WERI-Rb-1 (cell line): ENCODE data around the gene CCDC33.

ENCODE experiments used
- DNase-seq: peaks from one replicate; pipeline ENCODE4 v3.0.0-alpha.2; 2020
- H3K27ac ChIP-seq: fragments of 250-450 bp; sonication (Bioruptor Pico); 2 replicates; pipeline ENCODE4 v1.5.1; 2020; ENCODE audit warnings: mild to moderate bottlenecking, moderate library complexity
- H3K27me3 ChIP-seq: fragments of 250-450 bp; sonication (Bioruptor Pico); 2 replicates; pipeline ENCODE4 v1.5.1; 2021; ENCODE audit warnings: mild to moderate bottlenecking, low read depth, moderate library complexity; ENCODE audit not compliant: insufficient read depth, severe bottlenecking
- H3K36me3 ChIP-seq: fragments of 250-450 bp; sonication (Bioruptor Pico); 2 replicates; pipeline ENCODE4 v1.5.1; 2020; ENCODE audit warnings: mild to moderate bottlenecking, moderate library complexity
- H3K4me3 ChIP-seq: 2 replicates; pipeline ENCODE4 v1.5.1; 2011; ENCODE audit warnings: low read depth, mild to moderate bottlenecking, control low read depth, low read length
- H3K9me3 ChIP-seq: fragments of 250-450 bp; sonication (Bioruptor Pico); 2 replicates; pipeline ENCODE4 v1.5.1; 2021; ENCODE audit warnings: mild to moderate bottlenecking, moderate library complexity; ENCODE audit not compliant: severe bottlenecking
- TF ChIP-seq, protein P1 (sequence below): IDR thresholded peaks from 2 replicates; pipeline ENCODE4 v1.5.1; 2011; ENCODE audit warnings: low read depth, mild to moderate bottlenecking, control low read depth, inconsistent platforms, low read length

The CCDC33 gene

DNA sequence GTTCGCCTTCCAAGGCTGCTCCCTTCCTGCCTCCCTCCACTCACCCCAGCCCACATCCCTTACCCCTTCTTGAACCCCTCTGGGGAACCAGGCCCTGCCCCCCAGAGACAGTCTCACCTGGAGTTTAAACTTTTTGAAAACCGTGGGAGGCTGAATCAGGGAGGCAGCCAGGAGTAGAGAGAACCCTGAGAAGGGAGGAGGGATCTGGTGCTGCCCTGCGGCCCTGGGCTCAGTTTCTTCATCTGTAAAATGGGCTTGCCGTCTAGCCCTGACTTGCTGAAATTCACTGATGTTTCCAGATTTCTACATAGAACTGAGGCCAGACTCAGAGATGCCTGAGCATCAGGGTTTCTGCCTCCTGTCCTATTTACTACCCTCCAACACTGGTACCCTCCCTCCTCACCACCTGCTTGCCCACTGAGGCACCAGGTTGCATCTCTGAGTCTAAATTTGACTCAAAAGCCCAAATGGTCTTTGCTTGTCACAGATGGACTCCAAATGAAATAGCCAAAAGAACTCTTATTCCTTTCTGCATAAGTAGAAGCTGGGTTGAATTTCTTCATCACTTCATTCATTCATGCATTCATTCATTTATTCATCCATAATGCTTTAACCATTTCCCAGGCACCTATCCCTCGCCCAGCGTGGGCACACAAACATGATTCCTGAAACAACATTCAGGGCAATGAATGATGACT is 21.7 kb upstream of the CCDC33 start:
- no peak overlapping the region for H3K27ac ChIP-seq
- no peak for DNase-seq
- H3K4me3 ChIP-seq = no peak overlapping the region
- peaks cover 27% of the 10 kb centered on the region for H3K36me3 ChIP-seq
- no peaks in the 10 kb centered on the region for H3K27me3 ChIP-seq
- H3K9me3 ChIP-seq = no peaks in the 10 kb centered on the region
- TF ChIP-seq, protein P1, sequence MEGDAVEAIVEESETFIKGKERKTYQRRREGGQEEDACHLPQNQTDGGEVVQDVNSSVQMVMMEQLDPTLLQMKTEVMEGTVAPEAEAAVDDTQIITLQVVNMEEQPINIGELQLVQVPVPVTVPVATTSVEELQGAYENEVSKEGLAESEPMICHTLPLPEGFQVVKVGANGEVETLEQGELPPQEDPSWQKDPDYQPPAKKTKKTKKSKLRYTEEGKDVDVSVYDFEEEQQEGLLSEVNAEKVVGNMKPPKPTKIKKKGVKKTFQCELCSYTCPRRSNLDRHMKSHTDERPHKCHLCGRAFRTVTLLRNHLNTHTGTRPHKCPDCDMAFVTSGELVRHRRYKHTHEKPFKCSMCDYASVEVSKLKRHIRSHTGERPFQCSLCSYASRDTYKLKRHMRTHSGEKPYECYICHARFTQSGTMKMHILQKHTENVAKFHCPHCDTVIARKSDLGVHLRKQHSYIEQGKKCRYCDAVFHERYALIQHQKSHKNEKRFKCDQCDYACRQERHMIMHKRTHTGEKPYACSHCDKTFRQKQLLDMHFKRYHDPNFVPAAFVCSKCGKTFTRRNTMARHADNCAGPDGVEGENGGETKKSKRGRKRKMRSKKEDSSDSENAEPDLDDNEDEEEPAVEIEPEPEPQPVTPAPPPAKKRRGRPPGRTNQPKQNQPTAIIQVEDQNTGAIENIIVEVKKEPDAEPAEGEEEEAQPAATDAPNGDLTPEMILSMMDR = no peak

DNA sequence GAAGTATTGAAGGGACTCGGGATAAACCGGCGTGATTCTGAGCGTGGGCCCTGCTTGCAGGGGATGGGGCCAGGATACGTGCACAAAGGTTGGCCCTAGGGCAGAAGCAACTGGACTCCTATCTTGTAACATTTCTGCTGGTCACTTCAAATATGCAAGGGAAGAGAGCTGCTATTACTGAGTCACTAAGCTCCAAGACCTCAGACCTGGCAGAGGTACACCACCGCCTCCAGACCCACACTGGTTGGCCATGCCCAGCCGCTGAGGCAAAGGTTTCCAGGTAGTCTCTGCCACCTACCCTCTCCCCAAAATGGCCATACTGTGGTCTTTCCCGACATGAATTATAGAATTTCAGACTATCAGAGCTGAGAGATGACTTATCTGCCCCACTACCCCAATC is 20.2 kb upstream of the CCDC33 start:
- H3K4me3 ChIP-seq = no peak overlapping the region
- H3K27ac ChIP-seq = no peak overlapping the region
- peaks cover 18% of the 10 kb centered on the region for H3K36me3 ChIP-seq
- no peak for DNase-seq
- no peaks in the 10 kb centered on the region for H3K27me3 ChIP-seq
- TF ChIP-seq, protein P1 = no peak
- no peaks in the 10 kb centered on the region for H3K9me3 ChIP-seq

DNA sequence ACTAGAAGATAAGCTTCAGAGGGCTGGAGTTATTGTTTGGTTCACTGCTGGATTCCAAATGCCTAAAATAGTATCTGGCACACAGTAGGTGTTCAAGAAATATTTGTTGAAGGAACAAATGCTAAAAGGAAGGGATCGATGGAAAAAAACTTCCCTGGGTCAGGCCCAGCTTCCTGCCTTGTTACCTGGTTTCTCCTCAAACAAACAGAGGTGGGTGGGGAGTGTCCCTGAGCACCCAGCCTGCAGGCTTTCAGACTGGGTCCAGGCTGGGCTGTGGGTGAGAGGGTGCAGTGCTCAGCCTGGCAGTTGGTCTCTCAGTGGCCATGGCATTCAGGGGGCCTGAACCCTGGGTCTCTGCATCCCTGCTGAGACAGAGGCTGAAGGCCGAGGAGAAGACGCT is 19.2 kb upstream of the CCDC33 start:
- DNase-seq = no peak
- Histone ChIP-seq H3K27ac (no peak overlapping the region), H3K36me3 (peaks cover 13% of the 10 kb centered on the region), H3K4me3 (no peak overlapping the region), H3K27me3 (no peaks in the 10 kb centered on the region), H3K9me3 (no peaks in the 10 kb centered on the region)
- TF ChIP-seq, protein P1 = no peak

DNA sequence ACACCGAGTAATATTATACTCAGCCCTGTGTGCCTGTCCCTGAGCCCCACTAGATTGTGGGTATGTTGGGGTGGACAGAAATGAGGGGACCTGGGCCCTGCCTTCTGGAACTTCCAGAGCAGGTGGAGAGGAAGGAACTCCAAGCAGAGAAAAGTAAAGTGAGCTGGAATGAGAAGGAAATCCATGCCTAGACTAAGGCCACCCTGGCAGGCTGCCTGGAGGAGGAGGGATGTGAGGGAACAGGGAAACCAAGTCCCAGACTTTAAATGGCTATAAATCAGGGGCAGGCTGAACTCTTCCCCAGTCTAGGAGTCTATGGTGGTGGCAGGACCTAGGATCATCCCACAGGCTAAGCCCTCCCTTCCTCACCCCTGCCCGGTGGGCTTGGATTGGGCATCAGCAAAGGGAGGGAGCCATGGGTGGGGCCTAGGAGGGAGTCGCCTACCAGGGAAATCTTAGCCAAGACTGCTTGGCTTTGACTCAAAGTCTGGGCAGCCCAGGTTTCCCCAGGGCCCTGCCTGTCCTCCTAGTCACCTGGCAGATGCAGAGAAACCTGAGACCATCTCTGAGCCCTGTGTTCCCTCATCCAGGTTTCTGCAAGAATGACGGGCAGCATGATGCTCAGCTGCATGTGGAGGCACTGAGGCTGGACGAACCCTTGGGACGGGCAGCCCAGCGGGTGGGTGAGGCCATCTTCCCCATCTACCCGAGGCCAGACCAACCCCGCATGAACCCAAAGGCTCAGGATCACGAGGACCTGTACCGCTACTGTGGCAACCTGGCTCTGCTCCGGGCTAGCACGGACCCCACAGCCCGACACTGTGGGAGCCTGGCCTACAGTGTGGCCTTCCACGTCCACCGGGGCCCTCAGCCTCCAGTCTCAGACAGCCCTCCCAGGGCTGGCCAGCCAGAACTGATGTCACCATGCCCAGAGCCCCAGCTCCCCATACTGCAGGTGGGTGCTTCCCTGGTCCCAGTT is 17.9 kb upstream of the CCDC33 start:
- Histone ChIP-seq H3K27ac (no peak overlapping the region), H3K4me3 (no peak overlapping the region), H3K9me3 (no peaks in the 10 kb centered on the region), H3K27me3 (no peaks in the 10 kb centered on the region), H3K36me3 (peaks cover 6% of the 10 kb centered on the region)
- TF ChIP-seq, protein P1 = no peak
- DNase-seq = no peak

DNA sequence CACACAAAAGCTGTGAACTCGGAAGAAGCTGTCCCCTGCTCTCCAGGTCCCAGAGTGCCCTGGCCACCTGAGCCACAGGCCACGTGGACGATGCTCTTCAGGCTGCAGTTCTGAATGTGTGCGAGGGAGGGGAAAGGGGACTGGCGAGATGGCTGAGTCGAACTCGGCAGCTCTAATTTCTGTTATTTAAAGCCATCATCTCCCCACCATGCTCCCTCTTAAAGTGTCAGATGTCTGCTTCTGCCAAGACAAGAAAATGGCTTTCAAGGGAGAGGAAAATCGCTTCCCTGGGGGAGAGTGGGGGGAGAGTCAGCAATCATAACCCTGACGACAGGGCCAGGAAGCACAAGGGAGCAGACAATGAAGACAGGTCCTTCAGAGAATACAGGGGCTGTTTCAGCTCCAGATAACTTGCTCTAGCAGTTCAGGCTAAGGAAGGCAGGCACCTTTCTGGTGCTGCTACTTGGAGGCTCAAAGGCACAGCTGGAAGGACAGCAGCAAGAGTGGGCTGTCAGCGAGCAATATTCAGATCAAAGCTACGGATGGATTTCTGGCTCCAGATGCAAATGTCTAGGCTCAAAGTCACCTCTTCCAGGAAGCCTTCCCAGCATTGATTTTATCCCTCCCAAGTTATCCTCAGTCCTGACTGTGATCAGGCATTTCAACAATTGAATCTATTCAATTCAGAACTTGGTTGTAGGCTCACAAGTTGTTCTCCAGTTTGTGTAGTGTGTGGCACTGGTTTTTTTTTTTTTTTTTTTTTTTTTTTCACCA is 15.5 kb upstream of the CCDC33 start:
- no peaks in the 10 kb centered on the region; the same call in 1 of the 2 replicates for H3K36me3 ChIP-seq
- H3K9me3 ChIP-seq = no peaks in the 10 kb centered on the region
- no peak overlapping the region for H3K4me3 ChIP-seq
- no peak overlapping the region for H3K27ac ChIP-seq
- H3K27me3 ChIP-seq = no peaks in the 10 kb centered on the region
- TF ChIP-seq, protein P1 = no peak
- DNase-seq = no peak
